OCI-LY7 (cell line): Measurements from ENCODE around the gene FBH1. TPM values are rescaled to one million over a fixed set of nuclear protein-coding genes. Genes with fewer than 3 reads are reported as not detected.

ENCODE experiments used
- BruUV-seq: library from RNA; stranded (reverse); fragments of 400-500 nt; replicated peaks from 2 replicates; lab custom pipeline; 2021; lab: Mats Ljungman, UMichigan
- CTCF ChIA-PET: fragments of 300-600 bp; sonication (Branson Sonifier 250); formaldehyde crosslinking; loops from one replicate; lab custom pipeline; 2022; ENCODE audit warnings: antibody characterized with exemption; ENCODE audit not compliant: unreplicated experiment; lab: Charles Lee
- POLR2A ChIA-PET: fragments of 300-600 bp; sonication (Branson Sonifier 250); formaldehyde crosslinking; loops from one replicate; lab custom pipeline; 2022; ENCODE audit warnings: antibody characterized with exemption; lab: Charles Lee
- DNase-seq: peaks from one replicate; pipeline ENCODE4 v3.0.0-alpha.2; 2015; ENCODE audit warnings: low spot score
- H2AFZ ChIP-seq: fragments of 200-600 bp; sonication (generic), shearing (Covaris generic); 2 replicates; pipeline ENCODE4 v1.6.1; 2014; ENCODE audit warnings: mild to moderate bottlenecking, antibody characterized with exemption, low read length, moderate library complexity
- H3K27ac ChIP-seq: fragments of 200-600 bp; sonication (generic); 2 replicates; pipeline ENCODE4 v1.5.1; 2014; ENCODE audit warnings: mixed run types, low read depth, mild to moderate bottlenecking, moderate library complexity, low read length, inconsistent platforms; ENCODE audit not compliant: poor library complexity, severe bottlenecking
- H3K36me3 ChIP-seq: fragments of 200-600 bp; sonication (generic); 2 replicates; pipeline ENCODE4 v1.6.1; 2014; ENCODE audit warnings: mild to moderate bottlenecking, antibody characterized with exemption, low read length, moderate library complexity, mixed read lengths; ENCODE audit not compliant: insufficient read depth
- H3K4me1 ChIP-seq: fragments of 200-600 bp; sonication (generic); 2 replicates; pipeline ENCODE4 v1.5.1; 2014; ENCODE audit warnings: mild to moderate bottlenecking, low read length; ENCODE audit not compliant: insufficient read depth, poor library complexity, severe bottlenecking
- H3K4me2 ChIP-seq: fragments of 200-600 bp; sonication (generic); 2 replicates; pipeline ENCODE4 v1.6.1; 2014; ENCODE audit warnings: mild to moderate bottlenecking, low read length
- H3K4me3 ChIP-seq: fragments of 200-600 bp; sonication (generic); 2 replicates; pipeline ENCODE4 v1.5.1; 2014; ENCODE audit warnings: mild to moderate bottlenecking, low read depth, low read length; ENCODE audit not compliant: poor library complexity, severe bottlenecking
- H3K79me2 ChIP-seq: fragments of 200-600 bp; sonication (generic); 2 replicates; pipeline ENCODE4 v1.6.1; 2016; ENCODE audit warnings: low read depth, mild to moderate bottlenecking, low read length, moderate library complexity, mixed read lengths; ENCODE audit not compliant: insufficient read depth
- H3K9me2 ChIP-seq: fragments of 200-600 bp; sonication (generic); 2 replicates; pipeline ENCODE4 v1.6.1; 2016; ENCODE audit warnings: mild to moderate bottlenecking, low read length, mixed read lengths; ENCODE audit not compliant: insufficient read depth
- H3K9me3 ChIP-seq: fragments of 200-600 bp; sonication (generic); 2 replicates; pipeline ENCODE4 v1.6.1; 2014; ENCODE audit warnings: mild to moderate bottlenecking, mixed run types, low read length, mixed read lengths
- H4K20me1 ChIP-seq: fragments of 200-600 bp; sonication (generic); 2 replicates; pipeline ENCODE4 v1.6.1; 2014; ENCODE audit warnings: mild to moderate bottlenecking, antibody characterized with exemption, low read length, moderate library complexity, mixed read lengths; ENCODE audit not compliant: insufficient read depth
- CTCF ChIP-seq: fragments of 200-600 bp; sonication (generic); conservative IDR thresholded peaks from 2 replicates; pipeline ENCODE4 v1.5.1; 2014; ENCODE audit warnings: mild to moderate bottlenecking, antibody characterized with exemption, low read length, moderate library complexity, mixed read lengths
- EZH2phosphoT487 ChIP-seq: fragments of 200-600 bp; sonication (generic); IDR thresholded peaks from 2 replicates; pipeline ENCODE4 v1.6.1; 2018; ENCODE audit warnings: low read depth, borderline replicate concordance, mild to moderate bottlenecking, mixed run types, antibody characterized with exemption, low read length, moderate library complexity, mixed read lengths
- intact Hi-C: fragments of 100-400 bp; cut with micrococcal nuclease; formaldehyde crosslinking; loops from one replicate; pipeline ENCODE4 v1.10.0; 2022; ENCODE audit not compliant: unreplicated experiment
- total RNA-seq, 2 experiments: library from RNA; depleted of rRNA in 1 of 2; stranded (reverse); fragments of >200 nt in 1 of 2; shearing (Covaris generic) in 1 of 2; gene quantifications; 2 replicates each; pipeline ENCODE4 v1.2.3, GENCODE V29; 2014 to 2022

Gene FBH1
- total RNA-seq, 2 experiments from 2014 or later, result 58.1 to 65.6 TPM

DNA sequence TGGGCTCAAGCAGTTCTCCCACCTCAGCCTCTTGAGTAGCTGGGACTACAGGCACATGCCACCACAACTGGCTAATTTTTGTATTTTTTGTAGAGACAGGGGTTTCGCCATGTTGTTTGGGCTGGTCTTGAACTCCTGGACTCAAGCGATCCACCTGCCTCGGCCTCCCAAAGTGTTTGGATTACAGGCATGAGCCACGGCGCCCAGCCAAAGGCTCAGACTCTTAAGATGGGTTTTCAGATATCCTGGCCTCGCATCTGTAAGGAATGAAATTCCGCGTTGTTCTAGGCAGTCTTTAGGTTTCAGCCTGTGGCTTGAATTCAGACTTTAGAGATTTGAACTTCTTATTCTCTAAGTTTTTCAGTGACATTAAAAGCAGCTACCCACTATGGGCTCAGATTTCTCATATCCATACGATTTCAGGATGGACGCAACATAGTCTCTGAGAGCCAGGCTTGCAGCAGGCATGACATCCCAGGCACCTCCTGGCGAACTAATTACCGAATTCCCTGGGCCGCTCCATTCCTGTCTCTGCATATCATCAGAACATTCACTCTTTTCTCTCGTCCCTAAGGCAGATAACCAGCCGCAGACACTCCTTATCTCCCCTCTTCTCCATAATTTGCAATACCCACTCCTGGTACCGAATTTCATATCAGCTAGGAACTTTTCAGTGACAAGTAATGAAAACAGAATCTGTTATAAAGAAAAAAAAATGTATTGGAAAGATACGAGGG is 57.6 kb downstream of the FBH1 start:
- BruUV-seq, result no TSS peak
- POLR2A ChIA-PET, result interaction anchor here (0.6 kb wide), 1 partner anchor 291 kb away, joined by 3 read pairs; no protein-coding TSS in a partner anchor
- no peaks in the 10 kb centered on the region for H3K36me3 ChIP-seq
- no peaks in the 10 kb centered on the region for H3K9me3 ChIP-seq
- no peak overlapping the region for H3K27ac ChIP-seq
- no peak for TF ChIP-seq EZH2phosphoT487
- TF ChIP-seq CTCF, result no peak
- H3K4me1 ChIP-seq, result no peaks in the 10 kb centered on the region
- no peaks in the 10 kb centered on the region for H3K79me2 ChIP-seq
- H2AFZ ChIP-seq, result no peak overlapping the region
- H3K4me2 ChIP-seq, result no peak overlapping the region
- H3K9me2 ChIP-seq, result no peaks in the 10 kb centered on the region
- no peak overlapping the region for H3K4me3 ChIP-seq
- no peaks in the 10 kb centered on the region for H4K20me1 ChIP-seq
- CTCF ChIA-PET, result no interaction called here
- intact Hi-C loops, result loop anchor here (10.0 kb wide), 1 partner anchor 457 kb away; no protein-coding TSS in a partner anchor
- no peak for DNase-seq

DNA sequence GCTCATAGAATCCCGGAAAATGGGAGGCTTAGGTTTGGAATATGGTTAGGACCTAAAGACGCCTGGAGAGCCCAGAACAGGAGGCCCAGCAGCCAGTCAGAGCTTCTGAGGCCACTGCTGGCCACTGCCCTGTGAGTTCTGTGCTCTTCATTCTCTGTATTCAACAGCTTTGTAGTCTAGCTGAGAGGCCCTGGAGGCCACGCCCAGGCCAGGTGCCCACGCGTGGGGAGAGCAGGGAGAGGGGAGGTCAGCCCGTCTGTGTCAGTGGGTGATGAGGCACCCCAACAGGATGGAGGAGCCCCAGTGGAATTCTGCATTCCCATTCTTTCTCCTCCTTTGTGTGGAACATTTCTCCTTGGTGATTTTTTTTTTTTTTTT is 58.2 kb downstream of the FBH1 start:
- no peaks in the 10 kb centered on the region for H3K79me2 ChIP-seq
- TF ChIP-seq CTCF (no peak), EZH2phosphoT487 (no peak)
- no peak overlapping the region for H3K4me2 ChIP-seq
- POLR2A ChIA-PET, result no interaction called here
- no peaks in the 10 kb centered on the region for H4K20me1 ChIP-seq
- no peaks in the 10 kb centered on the region for H3K9me2 ChIP-seq
- no peak overlapping the region for H3K27ac ChIP-seq
- BruUV-seq, result no TSS peak
- no peak overlapping the region for H2AFZ ChIP-seq
- no peaks in the 10 kb centered on the region for H3K9me3 ChIP-seq
- no peaks in the 10 kb centered on the region for H3K36me3 ChIP-seq
- CTCF ChIA-PET, result no interaction called here
- no peak overlapping the region for H3K4me3 ChIP-seq
- intact Hi-C loops, result loop anchor here (10.0 kb wide), 1 partner anchor 457 kb away; no protein-coding TSS in a partner anchor
- DNase-seq, result no peak
- no peaks in the 10 kb centered on the region for H3K4me1 ChIP-seq
